Medulla oblongata (tissue), 1 donor: Measurements from ENCODE around the gene PDZD2.

ENCODE experiments used
- DNase-seq: peaks from one replicate; pipeline ENCODE4 v3.0.0-alpha.2; 2015; ENCODE audit errors: extremely low spot score

PDZD2 gene

DNA sequence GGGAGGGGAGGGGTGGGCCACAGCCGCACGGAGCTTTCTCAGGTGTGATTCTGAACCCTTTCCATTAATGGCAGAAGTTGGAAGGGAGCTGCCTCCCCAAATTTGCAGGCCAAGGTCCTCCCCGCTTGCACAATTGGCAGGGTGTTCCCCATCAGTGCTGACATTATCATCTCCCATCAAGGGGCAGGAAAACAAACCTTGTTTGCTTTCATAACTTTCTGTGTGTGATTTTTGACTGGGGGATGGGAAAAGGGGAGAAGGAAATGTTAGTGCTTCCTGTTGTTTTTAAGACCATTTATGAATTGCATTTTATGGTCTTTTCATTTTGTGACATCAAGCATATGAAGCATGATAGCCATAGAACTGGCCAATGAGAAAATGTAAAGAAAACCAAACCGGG is 292.9 kb downstream of the PDZD2 start:
- no peak for DNase-seq

DNA sequence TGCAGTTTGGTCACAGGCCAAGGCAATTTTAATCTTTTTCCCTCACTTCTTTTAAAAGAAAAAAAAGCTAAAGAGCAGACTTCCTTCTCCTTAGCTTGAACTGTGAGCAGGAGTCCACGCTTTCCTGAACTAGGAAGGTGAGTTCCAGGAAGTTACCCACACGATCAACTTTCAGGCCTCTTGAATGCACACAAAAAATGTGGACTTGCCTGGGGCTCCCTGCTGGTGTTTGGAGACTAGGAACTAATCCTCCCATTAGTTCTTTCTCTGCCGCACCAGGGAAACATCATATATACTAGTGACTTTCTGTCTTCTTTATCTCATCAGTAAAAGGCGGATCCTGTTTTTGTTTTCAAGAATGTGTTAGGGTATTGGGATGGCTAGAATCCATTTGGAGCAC is 295.2 kb downstream of the PDZD2 start:
- DNase-seq = no peak

DNA sequence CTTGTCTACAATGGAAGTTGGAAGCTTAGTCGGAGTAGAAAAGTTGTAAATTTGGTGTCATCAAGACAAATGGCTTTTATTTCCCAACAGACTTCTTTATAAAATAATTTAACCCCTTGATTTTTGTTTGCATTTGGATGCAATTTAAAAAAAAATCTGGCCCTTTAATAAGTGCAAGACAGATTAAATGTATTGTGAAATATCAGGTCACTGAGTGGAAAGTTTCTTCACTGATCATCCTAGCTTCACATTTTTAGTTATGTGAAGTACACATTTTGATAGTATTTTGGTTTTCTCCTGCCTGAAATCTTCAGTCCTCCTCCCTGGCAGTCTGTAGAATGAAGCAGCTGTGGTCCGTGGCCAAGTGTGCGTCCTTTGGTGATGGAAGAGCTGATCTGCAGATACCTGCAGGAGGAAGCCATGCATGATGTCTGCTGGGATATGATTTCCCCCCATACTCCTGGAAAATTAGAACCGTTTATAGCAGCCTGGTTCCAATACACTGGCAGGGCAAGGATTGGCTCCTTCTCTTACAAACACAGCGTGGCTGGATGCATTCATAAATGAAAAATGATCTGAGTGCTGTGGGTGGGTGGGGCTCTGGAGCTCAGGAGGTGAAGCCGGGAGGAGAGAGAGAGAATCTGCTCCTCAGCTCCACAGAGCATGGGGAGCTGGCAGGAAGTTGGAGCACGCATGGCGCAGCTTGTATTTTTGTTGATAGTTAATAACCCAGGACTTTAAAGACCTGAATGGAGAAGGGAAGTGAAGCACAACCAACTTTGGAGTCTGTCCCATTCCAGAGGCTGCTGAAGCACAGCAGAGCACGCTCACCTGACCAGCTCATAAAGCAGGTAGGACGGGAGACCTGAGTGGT is 296.8 kb downstream of the PDZD2 start:
- no peak for DNase-seq

DNA sequence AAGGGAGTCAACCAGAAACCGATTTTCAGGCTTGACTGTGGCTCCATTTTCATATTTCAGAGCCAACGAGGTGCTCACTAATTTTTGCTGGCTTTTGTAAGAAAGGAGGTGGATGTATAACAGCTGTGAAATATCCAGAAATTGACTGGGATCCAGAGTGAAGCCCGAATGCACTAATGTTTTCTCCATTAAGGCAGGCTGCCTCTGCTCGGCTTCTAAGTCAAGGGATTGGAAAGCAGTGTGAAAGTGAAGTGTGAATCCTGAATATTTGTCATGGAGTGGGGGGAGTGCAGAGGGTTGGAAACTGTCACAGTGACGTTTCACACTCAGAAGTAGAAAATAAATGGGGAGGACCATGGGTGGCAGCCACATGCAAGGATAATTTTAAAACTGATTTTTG is 297.8 kb downstream of the PDZD2 start:
- DNase-seq = no peak

DNA sequence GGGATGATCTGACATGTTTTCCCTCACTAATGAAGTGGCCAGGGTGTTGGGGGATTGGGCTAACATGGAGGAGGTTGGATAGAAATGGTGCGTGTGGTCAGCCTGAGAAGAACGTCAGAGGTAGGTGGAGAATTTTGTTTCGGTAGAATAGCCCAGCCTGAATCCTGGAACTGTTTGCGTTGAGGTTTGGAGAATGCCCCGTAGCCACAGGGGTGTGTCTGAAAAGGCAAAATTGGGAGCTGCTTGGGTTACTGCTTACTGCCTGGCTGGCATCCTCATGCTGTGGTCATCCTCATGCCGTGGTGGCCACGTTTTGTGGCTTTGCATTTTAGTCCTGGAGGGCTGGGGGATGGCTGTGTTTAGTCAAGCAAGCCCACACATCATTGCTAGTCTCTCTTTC is 298.3 kb downstream of the PDZD2 start:
- no peak for DNase-seq

DNA sequence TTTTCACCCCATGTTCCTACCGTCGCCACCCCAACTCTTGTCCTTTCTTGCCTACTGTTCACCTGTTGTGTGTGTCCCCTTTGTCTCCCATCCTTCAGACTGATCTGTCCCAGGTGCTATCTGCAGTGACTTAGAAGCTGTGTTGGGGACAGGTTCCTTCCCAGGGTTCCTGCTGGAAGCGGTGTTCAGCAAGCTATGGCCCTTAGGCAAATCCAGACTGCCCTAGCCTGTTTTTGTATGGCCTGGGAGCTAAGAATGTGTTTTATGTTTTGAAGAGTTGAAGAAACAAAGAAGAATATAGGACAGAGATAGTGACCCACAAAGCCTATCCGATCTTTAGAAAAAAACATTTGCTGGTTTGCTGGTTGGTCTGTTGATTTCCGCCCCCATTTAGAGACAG is 298.8 kb downstream of the PDZD2 start:
- no peak for DNase-seq

DNA sequence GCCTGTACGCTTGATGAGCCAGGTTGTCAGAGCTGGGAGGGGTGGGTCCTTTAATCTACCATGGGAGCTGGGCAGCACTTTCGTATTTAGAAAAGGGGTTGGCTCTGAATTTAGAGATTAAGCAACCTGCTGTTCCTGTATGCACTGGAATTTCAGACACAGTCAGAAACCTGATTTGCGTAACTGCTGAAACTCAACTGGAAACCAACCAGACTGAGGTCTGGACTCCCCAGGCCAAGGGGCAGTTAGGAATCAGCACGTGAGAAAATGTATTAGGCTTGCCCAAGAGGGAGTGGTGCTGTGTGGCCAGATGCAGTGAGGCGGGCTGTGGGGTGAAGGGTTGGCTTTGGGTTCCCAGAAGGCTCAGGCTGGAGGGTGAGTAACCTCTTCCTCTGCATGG is 300.2 kb downstream of the PDZD2 start:
- no peak for DNase-seq

DNA sequence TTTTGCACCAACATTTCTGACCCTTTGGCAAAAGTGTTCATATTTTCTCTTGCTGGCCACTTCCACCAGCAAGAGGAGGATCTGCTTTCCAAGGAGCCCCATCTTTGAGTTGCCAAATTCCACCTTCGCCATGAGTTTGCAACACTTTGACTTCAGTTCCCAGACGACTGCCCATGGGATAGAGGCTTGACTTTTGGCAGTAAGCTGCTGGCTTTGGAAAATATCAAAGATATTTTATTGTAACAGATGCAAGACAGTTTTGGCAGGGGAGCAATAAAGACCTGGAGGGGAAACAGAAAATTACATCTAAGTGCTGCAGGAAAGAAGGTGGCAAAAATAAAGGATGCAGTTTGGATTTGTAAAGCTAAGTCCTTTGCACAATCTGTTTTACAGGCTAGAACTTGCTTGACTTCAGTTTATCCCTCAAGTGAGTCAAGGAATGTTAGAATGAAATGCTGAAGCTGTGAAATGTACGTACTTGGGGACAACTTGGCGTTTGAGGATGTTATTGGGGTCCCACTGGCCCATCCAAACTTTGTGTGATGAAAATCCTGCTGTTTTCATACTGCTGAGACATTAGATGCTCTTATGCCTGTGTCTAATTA is 302.3 kb downstream of the PDZD2 start:
- no peak for DNase-seq

DNA sequence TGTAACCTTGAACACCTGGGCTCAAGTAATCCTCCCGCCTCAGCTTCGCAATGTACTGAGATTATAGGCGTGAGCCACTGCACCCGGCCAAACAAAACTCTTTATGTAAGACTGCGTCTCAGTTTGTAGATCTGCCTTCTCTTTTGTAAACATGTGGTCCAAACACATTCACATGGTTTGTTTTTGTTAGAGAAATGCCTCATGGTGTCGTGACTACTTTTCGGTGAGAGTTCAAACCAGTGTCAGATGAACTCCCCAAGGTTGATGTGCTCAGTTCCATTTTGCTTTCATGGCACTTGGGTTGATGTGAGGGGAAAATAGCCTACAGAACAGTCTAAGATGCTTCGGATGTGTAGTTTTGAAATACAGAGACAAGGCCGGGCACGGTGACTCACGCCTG is 303.6 kb downstream of the PDZD2 start:
- DNase-seq = no peak

DNA sequence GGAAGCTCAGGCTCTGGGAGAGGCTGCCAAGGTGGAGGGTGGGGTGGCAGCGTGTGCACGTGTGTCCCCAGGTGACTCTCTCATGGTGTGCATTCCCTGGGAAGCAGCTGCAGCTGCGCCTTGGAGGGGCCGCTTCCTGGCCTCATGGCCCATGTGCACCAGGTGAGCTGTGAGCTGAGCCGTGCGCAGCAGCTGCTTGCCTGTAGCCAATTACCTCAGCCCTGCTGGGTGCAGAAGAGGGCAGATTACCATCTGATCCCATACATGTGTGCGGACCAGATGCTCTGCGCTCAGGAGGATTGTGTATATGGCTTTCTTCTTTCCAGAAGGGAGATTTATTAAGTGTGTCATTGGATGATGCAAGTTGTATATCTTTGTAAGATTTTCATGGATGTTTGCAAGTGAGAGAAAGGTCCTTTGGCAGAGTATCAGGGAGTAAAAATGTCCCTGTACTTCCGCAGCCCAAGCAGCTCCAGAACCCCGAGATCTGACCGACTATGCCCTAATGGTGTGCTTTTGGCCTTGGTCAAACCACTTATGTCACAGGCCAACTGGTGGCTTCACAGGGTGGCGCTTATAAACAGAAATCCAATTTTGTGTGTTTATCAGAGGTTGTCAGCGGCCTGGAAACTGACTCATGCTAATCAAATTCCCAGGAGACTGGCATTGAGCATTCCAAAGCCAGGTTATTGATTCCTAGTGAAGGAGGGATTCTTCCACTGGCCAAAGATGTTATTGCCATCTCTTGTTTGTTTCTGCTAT is 305.9 kb downstream of the PDZD2 start:
- no peak for DNase-seq

DNA sequence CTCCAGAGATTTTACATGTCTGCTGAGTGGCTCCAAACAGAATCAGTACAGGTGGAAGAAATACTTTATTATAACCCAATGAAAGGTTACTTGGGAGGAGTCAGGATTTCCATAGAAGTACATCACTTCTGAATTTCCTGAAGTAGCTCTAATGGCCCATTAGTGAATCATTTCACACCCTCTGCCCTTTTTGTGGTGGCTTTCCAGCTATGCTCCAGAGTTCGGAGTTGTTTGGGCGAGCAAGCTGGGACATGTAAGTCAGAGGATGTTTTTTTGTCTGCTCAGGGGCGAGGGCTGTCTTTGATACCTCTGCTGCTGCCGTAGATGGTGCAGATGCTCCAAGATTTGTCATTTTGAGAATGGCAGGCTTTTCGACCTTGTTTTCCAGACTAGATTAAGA is 309.1 kb downstream of the PDZD2 start:
- no peak for DNase-seq

DNA sequence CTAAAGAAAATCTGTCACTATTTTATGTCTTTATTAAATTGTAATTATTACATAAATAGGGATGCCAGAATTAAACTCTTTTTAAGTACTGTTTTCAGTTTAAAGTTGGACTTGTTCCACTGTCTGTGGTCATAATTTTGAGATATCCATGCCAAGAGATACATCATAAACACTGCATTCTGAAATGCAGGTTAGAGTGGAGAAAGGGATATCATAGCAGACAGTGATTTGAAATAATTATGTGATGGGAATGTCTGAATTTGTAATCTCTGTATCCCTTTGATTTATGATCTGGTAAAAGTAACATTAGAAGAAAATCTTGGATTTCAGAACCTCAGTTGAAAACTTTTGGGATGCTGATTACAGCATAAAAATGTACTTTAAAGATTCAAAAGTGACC is 313.1 kb downstream of the PDZD2 start:
- no peak for DNase-seq

DNA sequence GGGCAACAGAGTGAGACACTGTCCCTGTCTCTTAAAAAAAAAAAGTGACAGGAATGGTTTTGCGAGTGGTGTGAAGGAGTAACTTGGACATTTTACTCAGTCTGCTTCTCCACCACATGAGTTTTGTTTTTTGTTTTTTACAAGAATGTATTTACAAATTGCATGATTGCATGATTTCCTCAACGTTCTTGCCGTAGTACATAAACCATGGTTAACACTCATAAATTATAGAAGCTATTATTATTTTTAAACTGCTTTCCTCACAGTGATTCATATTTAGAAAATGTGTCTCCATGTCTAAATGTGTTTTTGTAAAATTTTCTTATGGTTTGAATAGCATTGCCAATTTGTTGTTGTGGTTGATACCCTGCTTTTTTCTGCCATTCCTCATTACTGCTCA is 315.2 kb downstream of the PDZD2 start:
- no peak for DNase-seq

DNA sequence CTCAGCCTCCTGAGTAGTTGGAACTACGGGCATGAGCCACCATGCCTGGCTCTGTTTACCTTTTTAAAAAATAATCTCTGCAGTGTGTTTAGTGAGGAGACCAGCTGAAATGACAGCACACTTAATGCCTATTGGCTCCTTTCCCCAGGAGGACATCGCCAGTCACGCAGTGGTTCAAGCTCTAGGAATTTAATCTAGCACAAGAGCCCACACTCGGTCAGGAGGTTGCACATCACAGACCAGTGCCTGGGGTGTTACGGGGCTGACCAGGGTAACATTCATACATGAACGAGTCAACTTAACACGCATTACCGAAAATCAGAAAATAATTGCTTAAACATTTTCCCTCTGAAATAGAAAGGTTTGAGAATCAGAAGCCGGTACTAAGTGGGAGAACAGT is 318.2 kb downstream of the PDZD2 start:
- no peak for DNase-seq

DNA sequence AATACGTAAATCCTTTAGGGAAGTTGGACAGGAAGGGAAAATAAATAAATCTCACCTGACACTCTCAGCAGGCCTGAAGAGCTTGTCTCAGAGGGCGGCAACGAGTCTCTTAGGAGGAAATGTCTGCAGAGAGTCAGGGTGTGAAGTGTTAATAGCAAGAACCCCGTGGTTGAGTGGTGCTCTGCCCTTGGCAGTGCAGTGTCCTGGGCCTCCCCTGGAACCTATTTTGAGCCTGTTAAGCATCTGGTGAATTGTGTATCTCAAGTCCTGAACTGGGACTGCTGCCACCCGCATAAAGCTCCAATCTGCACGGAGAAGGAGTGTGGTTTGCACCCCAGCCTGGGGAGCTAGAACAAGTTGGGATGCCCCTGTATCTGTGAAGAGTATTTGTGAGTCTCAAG is 323.4 kb downstream of the PDZD2 start:
- peak; percentile 9 for DNase-seq

DNA sequence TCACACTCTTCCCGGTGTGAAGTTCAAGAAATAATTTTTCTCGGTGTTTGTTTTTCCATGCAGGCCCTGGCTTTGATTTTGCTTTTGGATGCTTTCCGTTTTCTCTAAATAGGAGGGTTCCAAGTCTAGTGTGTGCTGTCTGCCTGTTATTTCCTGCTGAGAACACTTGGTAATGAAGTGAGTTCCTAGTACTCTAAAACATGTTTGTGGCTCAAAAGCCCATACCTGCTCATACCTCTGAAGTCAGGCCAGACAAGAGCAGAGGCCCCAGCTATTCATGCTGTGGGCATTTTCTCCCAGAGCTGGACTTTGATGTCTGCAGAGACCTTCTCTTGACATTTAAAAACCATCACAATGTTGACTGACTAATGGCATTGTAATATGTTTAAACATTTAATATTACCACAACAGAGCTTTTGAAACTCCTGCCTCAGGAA is 324.0 kb downstream of the PDZD2 start:
- DNase-seq = peak; percentile 37

DNA sequence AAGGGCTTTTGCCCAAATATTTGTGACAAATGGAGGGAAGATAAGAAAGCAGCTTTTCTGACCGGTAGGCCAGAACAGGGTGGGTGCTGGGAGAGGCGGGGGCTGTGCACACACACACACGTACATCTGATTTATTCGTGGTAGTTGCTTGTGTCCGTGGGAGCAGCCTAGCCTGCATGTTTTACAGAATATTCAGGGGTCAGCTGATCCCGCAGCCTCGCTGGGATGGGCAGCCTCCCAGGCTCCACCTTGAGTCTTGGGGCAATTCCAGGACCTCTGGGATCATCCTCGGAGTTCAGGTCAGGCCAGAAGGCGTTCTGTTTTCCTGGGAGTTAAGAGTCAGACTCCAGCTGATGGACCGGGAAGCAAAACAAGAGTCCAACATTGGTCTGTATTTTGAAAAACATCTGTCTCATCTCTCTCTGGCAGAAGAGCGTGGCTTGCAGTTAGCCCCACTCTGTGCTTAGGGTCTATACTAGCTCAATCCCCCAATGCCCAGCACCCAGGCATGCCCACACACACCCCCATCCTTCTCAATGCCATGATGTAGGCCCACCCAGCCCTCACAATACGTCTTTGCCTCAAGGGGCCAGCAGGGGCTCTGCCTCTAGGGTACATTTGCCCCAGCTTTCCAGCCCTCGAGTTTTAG is 324.6 kb downstream of the PDZD2 start:
- no peak for DNase-seq

DNA sequence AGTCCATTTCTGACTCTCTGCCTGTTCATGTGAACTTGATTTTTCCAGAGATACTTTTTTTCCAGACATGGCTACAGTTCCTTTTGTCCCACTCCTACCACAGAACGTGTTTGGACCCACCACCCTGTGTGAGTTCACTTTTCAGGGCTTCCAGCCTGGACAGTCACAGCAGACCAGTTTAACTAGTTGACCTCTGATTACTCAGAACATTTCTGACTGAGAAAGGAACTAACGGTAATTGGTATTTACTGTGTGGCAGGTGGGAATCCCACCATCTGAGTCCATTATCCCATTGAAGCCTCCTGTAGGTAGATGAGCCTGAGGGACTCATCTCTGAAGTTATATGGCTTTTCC is 325.1 kb downstream of the PDZD2 start:
- DNase-seq = no peak

DNA sequence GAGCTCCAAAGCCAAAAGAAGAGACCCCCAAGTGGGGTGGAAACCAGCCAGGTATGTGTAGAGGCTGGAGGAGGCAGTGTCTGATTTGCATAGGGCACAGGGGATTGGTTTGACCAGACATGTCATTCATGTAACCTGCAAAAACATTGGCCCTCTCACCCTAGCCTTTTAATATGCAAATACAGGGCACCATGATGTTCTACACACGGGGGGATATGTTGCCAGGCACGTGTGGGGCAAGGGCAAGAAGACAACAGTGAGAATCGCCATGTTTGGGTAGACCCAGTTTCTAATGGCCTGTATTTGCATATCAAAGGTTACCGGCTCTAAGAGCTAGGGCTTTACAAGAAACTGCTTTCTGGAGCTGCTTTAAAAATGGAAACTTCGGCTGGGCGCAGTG is 326.3 kb downstream of the PDZD2 start:
- no peak for DNase-seq

DNA sequence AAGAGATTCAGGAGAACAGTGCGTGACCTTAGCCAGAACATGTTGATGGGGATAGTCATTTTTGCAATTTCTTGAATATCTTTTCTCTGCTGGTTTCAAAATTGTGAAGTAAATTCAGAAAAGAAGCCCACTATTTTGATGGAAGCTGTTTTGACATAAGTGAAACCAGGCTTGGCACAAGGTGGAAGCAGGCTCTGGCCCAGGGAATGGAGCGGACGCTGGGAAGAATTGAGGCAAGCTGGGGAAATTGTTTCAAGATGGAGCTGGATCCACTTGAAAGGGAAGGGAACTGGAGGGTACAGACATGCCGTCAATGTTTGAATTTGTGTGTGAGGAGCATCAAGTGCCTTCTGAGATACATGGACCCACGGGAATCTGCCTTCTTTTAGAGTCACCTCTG is 328.0 kb downstream of the PDZD2 start:
- DNase-seq = no peak

DNA sequence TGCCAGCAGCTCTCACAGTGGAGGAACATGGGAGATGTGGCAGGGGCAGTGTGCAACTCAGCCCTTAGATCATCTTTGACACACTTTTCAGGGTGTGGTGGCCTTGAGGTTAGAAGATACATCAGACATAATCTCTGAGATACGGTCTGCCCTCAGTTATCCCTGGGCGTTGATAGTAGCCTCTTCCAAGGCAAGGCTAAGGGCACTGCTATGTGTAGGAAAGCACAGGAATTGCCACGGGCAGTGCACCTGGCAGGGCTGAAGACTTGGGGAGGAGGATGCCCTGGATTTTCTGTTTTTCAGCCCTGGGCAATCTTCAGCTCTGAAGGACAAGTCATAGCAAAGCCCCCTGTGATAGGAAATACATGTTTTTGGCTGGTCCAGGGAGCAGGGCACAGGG is 328.5 kb downstream of the PDZD2 start:
- DNase-seq = no peak

DNA sequence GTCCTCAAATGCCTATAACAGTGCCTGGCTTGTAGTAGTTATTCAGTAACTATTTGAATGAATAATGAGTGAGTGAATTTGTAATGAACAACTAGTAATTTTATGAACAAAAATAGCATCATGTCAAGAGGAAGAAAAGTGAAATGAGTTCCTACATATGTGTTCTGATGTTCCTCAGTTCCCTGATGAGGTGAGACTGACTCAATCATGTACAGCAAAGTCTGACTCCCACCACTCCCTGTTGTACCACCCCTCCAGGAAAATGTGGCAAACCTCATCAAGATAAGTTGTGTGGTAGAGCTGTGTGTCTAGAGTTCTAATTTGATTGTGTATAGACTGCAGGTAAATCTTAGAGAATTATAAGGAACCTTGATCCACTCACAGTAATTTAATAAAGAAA is 333.6 kb downstream of the PDZD2 start:
- DNase-seq = no peak
